Loucy (cell line): ENCODE measurements around the gene KLF13.

Experiments
- H2AFZ ChIP-seq: fragments of 200-600 bp; sonication (generic); 2 replicates; pipeline ENCODE4 v1.6.0; 2016; ENCODE audit warnings: antibody characterized with exemption, mild to moderate bottlenecking, low read length, moderate library complexity
- H3F3A ChIP-seq: fragments of 200-600 bp; 2 replicates; pipeline ENCODE4 v1.6.0; 2016; ENCODE audit warnings: antibody characterized with exemption, low read depth, mild to moderate bottlenecking
- H3K27me3 ChIP-seq: fragments of 200-600 bp; sonication (generic); 2 replicates; pipeline ENCODE4 v1.6.1; 2014; ENCODE audit warnings: low read length, mild to moderate bottlenecking; ENCODE audit not compliant: insufficient read depth, poor library complexity, severe bottlenecking
- H3K36me3 ChIP-seq: fragments of 200-600 bp; sonication (generic); 2 replicates; pipeline ENCODE4 v1.6.1; 2016; ENCODE audit warnings: low read length; ENCODE audit not compliant: insufficient read depth
- H3K4me1 ChIP-seq: fragments of 200-600 bp; sonication (generic); 2 replicates; pipeline ENCODE4 v1.5.1; 2014; ENCODE audit warnings: low read length, mild to moderate bottlenecking; ENCODE audit not compliant: insufficient read depth, poor library complexity, severe bottlenecking
- H3K4me2 ChIP-seq: fragments of 200-600 bp; sonication (generic); 2 replicates; pipeline ENCODE4 v1.6.0; 2014; ENCODE audit warnings: antibody characterized with exemption, low read length, low read depth, mild to moderate bottlenecking; ENCODE audit not compliant: poor library complexity, severe bottlenecking
- H3K4me3 ChIP-seq: fragments of 200-600 bp; sonication (generic); 2 replicates; pipeline ENCODE4 v1.5.1; 2014; ENCODE audit warnings: low read length, mild to moderate bottlenecking, mixed read lengths; ENCODE audit not compliant: poor library complexity, severe bottlenecking
- H3K79me2 ChIP-seq: fragments of 200-600 bp; sonication (generic); 2 replicates; pipeline ENCODE4 v1.6.1; 2014; ENCODE audit warnings: low read length; ENCODE audit not compliant: insufficient read depth
- H3K9ac ChIP-seq: fragments of 200-600 bp; sonication (generic); 2 replicates; pipeline ENCODE4 v1.6.0; 2014; ENCODE audit warnings: mild to moderate bottlenecking, low read depth, low read length, moderate library complexity; ENCODE audit not compliant: poor library complexity, severe bottlenecking
- H3K9me2 ChIP-seq: fragments of 200-600 bp; sonication (generic); replicated peaks from 2 replicates; pipeline ENCODE4 v1.6.1; 2016; ENCODE audit warnings: low read depth, low read length, mixed read lengths
- H3K9me3 ChIP-seq: fragments of 200-600 bp; sonication (generic); 2 replicates; pipeline ENCODE4 v1.6.1; 2014; ENCODE audit warnings: mild to moderate bottlenecking, antibody characterized with exemption, low read length, low read depth; ENCODE audit not compliant: insufficient read depth
- H4K20me1 ChIP-seq: fragments of 200-600 bp; sonication (generic); 2 replicates; pipeline ENCODE4 v1.6.0; 2014; ENCODE audit warnings: antibody characterized with exemption, low read length, mild to moderate bottlenecking; ENCODE audit not compliant: insufficient read depth, poor library complexity, severe bottlenecking
- CTCF ChIP-seq: fragments of 200-600 bp; sonication (generic); conservative IDR thresholded peaks from 2 replicates; pipeline ENCODE4 v1.5.1; 2014; ENCODE audit warnings: mild to moderate bottlenecking, antibody characterized with exemption, low read length
- EZH2phosphoT487 ChIP-seq: fragments of 200-600 bp; IDR thresholded peaks from 2 replicates; pipeline ENCODE4 v1.6.1; 2018; ENCODE audit warnings: antibody characterized with exemption, mild to moderate bottlenecking, moderate library complexity, borderline replicate concordance

KLF13 gene

DNA sequence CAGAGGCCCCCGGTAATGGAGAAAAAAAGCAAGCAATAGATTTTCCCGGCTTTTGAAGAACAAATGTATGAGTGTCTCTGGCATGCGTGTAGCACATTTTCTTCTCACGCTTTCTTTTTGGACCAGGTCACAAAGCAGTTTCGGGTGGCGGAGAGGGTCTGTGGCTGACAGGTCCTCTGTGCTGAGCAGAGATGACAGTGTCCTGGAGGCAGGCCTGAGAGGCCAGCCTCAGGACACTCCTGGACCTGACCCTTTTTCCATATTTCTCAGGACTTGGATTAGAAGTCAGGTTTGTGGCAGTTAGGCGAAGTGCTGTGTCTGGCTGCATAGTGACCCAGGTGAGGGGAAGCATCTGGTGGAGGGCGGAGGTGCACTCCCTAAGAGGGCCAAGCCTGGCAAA is 52.9 kb downstream of the KLF13 start:
- TF ChIP-seq CTCF (no peak), EZH2phosphoT487 (no peak)
- Histone ChIP-seq H3K36me3 (peaks cover 58% of the 10 kb centered on the region; the same call in 1 of the 2 replicates), H3K27me3 (no peaks in the 10 kb centered on the region), H3K9ac (no peak overlapping the region), H3K4me2 (no peak overlapping the region), H3K9me3 (no peaks in the 10 kb centered on the region), H3K4me3 (no peak overlapping the region), H3K79me2 (peaks cover 4% of the 10 kb centered on the region; the same call in 1 of the 2 replicates), H3F3A (no peaks in the 10 kb centered on the region), H4K20me1 (no peaks in the 10 kb centered on the region), H3K4me1 (no peaks in the 10 kb centered on the region), H2AFZ (no peak overlapping the region), H3K9me2 (no peaks in the 10 kb centered on the region)

DNA sequence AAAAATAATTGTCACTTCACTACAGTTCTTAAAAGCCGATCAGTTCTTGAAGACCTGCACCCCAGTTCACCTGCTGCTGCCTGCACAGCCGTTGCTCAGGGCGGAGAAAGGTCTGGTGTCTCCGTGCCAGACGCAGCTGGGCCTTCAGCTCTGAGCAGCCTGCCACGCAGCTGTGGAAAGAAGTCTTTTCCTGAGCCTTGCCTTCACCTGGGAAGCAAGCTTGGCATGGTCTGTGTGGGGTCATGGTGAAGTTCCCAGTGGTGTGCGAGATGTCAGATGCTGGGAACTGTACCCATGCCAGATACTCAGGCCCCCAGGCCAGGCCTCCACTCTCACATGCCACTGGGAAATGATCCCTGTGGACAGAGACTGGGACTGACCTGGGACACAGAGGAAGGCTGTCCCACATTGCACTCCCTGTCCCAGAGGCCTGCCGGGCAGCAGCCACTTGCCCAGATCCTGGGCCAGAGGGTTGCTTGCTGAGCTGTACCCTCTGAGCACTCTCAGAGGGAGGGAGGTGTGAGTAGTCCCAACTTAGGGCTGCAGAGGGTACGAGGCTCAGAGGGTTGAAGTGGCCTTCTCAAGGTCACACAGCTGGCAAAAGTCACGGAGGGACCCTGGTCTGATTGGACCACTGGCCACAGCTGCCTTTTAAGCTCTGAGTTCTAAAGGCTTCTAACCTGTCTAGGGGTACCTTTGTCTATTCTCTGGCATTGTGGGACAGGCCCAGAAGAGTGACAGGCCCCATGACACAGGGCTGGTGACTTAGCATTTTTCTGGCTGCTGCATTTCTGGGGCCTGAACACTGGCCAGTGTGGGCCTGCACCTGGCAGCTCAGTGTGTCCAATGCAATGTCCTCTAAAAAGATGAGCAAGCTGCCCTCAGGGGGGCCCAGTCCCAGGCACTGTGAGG is 55.4 kb downstream of the KLF13 start:
- Histone ChIP-seq H3K4me2 (no peak overlapping the region), H3K4me3 (no peak overlapping the region), H2AFZ (no peak overlapping the region), H4K20me1 (no peaks in the 10 kb centered on the region), H3K9me3 (no peaks in the 10 kb centered on the region), H3K36me3 (peaks cover 39% of the 10 kb centered on the region; the same call in 1 of the 2 replicates), H3K4me1 (peaks cover 2% of the 10 kb centered on the region), H3K27me3 (no peaks in the 10 kb centered on the region), H3K9ac (no peak overlapping the region), H3F3A (no peaks in the 10 kb centered on the region), H3K79me2 (no peaks in the 10 kb centered on the region), H3K9me2 (no peaks in the 10 kb centered on the region)
- no peak for TF ChIP-seq EZH2phosphoT487
- TF ChIP-seq CTCF: no peak

DNA sequence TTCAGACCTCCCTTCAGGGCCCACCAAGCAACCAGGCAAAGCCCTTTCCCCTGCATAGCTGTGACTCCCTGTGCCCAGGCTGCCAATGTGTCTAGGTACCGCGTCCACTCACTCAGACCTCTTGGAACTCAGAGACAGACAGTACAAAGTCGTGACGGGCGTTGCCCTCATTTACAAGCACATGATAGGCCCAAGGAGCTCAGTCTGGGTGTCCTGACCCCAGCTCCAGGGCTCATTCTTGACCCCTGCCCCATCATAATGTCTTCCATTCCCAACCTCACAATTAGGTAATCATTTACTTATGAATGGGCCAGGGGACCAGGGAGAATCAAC is 56.0 kb downstream of the KLF13 start:
- Histone ChIP-seq H3K27me3 (no peaks in the 10 kb centered on the region), H3K9ac (no peak overlapping the region), H3K9me2 (no peaks in the 10 kb centered on the region), H3K9me3 (no peaks in the 10 kb centered on the region), H4K20me1 (no peaks in the 10 kb centered on the region), H3F3A (no peaks in the 10 kb centered on the region), H2AFZ (no peak overlapping the region), H3K4me1 (peaks cover 6% of the 10 kb centered on the region), H3K4me3 (no peak overlapping the region), H3K36me3 (peaks cover 35% of the 10 kb centered on the region; the same call in 1 of the 2 replicates), H3K4me2 (no peak overlapping the region), H3K79me2 (no peaks in the 10 kb centered on the region)
- no peak for TF ChIP-seq CTCF
- no peak for TF ChIP-seq EZH2phosphoT487
